Measurements from ENCODE around the gene POLR1A. TPM values are rescaled to one million over a fixed set of nuclear protein-coding genes. Genes with fewer than 3 reads are reported as not detected.

POLR1A gene
- polyA plus RNA-seq, 1 donor, result 14.6 TPM

- DNase-seq (ENCODE audit: low read depth), result no peak
These were observed 40.2 kb downstream of the POLR1A start for GRCh38 chr2:86065512-86065911.

GRCh38 chr2:86064006-86064405, 41.7 kb downstream of the POLR1A start:
- DNase-seq (ENCODE audit: low read depth), result no peak

GRCh38 chr2:86062043-86062442, 43.6 kb downstream of the POLR1A start:
- DNase-seq (ENCODE audit: low read depth), result no peak

DNA sequence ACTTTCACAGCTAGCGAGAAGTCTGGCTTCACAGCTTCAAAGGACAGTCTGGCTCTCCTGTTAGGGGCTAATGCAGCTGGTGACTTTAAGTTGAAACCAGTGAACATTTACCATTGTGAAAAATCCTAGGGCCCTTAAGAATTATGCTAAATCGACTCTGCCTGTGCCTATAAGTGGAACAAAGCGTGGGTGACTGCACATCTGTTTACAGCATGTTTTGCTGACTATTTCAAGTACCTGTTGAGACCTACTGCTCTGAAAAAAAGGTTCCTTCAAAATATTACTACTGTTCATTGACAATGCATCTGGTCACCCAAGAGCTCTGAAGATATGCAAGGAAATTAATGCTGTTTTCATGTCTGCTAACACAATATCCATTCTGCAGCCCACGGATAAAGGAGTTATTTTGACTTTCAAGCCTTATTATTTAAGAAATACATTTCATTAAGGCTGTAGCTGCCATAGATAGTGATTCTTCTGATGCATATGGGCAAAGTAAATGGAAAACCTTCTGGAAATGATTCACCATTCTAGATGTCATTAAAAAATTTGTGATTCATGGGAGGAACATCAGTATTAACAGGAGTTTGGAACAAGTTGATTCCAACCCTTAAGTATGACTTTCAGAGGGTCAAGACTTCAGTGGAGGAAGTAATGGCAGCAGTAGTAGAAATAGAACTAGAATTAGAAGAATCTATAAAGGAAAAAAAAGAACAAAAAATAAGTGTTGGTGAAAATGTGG, 48.9 kb downstream of the POLR1A start:
- DNase-seq (ENCODE audit: low read depth), result no peak

DNA sequence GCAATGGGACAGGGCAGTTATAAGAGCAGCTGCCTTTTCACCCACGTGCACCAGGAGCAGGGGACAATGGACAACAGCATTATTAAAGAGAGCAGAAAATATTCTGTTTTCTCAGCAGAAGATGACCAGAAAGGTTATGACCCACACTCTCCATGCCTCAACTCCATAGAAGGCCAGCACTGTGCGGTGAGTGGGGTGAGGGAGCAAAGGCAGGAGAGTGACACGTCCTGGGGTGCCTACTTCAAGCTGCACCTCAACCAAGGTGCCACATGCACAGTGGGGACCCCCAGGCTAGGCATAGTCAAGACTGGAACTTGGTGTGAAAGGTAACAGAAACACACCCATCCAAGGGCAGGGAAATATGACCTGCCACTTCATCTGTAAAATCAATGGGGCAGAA, 50.4 kb downstream of the POLR1A start:
- no peak for DNase-seq (ENCODE audit: low read depth)

- no peak for DNase-seq (ENCODE audit: low read depth)
These were observed 51.1 kb downstream of the POLR1A start for GRCh38 chr2:86054535-86055082.

GRCh38 chr2:86053166-86053565, 52.5 kb downstream of the POLR1A start:
- DNase-seq (ENCODE audit: low read depth), result no peak

DNA sequence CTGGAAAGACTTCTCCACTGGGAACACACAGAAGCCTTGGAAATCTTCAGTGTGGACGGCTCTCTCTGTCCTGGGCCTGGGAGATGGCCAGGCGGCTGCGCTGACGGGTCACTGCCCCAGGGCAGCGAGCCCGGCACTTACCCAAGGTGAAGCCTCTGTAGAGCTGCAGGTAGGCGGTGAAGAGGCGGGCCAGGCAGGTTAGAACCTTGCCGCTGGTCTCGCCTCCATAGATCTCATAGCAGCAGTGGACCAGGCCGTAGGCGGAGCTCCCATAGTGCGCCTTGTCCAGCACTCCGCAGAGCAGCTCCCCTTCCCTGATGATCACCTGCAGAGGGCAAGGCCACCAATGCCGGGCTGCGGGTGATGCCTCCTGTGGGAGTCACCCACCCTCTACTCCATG, 53.0 kb downstream of the POLR1A start:
- no peak for DNase-seq (ENCODE audit: low read depth)

DNA sequence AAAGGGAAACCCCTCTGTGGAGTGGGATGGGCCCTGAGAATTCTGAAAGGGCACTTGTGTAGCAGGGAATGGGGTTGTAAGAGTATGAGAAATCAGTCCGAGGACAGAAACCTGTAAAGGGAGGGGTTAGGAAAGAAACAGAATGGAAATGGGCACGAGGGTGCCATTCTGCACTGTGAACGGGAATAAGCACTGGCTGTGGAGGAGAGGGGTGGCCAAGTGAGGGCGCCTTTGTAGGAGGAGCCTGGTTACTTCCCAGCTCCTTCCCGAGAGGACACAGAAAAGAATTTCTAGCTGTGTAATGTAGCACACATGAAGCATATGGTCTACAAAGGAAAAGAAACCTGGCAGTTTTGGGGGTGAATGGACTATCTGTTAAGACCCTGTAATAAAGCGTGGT, 53.4 kb downstream of the POLR1A start:
- no peak for DNase-seq (ENCODE audit: low read depth)

DNA sequence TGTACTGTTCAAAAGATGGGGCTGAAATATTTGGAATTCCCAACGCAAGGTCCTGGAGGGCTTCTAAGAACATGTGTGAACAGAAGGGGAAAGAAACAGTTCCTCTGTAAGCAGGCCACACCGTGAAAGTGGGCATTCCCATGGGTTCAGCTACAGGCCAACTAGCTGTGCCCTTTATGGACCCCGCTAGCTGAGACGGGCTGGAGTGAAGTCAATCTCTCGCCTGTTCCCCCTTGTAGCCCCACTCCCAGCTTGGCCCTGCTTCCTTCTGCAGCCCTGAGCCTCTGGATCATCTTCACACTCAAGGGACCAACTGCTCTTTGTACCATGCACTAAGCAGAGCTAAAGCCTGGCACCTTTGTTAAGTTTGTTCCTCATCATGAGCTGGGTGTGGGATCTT, 55.4 kb downstream of the POLR1A start:
- DNase-seq (ENCODE audit: low read depth), result no peak

GRCh38 chr2:86049529-86049928, 56.2 kb downstream of the POLR1A start:
- no peak for DNase-seq (ENCODE audit: low read depth)

DNA sequence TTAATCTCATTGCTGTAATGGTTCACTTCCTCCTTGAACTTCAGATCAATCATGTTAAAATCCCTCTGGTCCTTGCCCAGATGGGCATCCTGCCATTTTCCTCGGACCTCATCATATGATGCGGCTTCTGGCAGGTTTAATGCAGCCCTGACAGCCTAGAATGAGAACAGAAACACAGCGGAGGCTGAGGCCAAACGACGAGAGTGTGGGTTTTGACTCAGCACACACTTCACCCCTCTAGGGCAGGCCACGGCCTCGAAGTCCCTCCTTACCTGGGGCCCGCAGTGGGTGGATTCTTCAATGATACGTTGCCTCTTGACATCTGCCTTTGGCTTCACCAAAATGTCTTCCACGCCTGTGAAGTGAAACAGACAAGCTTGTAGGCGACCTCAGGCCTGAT, 56.8 kb downstream of the POLR1A start:
- no peak for DNase-seq (ENCODE audit: low read depth)

- no peak for DNase-seq (ENCODE audit: low read depth)
These were observed 57.3 kb downstream of the POLR1A start for GRCh38 chr2:86048383-86048701.

DNA sequence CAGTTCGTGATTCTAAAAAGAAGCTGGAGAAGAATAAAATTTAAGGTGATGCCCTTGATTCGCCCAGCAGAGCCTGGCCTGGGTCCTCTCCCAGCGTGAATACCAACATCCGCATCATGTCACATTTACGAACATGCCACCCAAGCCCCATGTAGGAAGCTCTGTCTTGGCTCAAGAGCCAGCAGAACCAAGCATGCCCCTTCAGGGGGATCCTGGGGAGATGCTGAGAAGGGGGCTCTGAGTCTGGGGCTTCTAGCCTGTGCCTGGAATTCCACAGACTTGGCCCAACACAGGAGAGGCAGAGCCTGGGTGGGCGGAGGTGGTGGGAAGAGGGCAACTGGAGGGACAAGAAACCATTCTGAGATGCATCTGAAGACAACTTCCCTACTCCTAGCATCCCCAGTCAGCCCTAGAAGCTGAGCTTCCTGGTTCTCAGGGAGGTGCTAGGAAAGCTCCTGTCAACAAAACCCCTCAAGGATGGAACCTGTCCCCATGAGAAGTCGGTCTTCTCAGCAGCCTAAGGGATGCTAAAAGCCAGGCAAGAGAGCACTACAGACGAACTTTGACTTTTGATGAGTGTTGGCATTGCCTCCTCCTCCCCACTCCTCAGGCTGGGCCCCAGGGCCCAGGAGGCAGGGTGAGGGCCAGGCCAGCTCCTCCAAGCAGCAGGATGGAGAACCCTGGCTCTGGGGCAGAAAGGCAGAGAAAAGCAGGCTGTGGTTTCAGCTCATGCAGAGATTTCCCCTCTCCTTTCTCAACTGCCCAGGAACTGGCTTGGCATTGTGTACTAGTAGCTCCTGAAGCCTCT, 57.9 kb downstream of the POLR1A start:
- no peak for DNase-seq (ENCODE audit: low read depth)

GRCh38 chr2:86045541-86045940, 60.1 kb downstream of the POLR1A start:
- DNase-seq (ENCODE audit: low read depth), result no peak

- DNase-seq (ENCODE audit: low read depth), result no peak
These were observed 61.1 kb downstream of the POLR1A start for GRCh38 chr2:86044614-86045013.

- DNase-seq (ENCODE audit: low read depth), result no peak
These were observed 61.6 kb downstream of the POLR1A start for GRCh38 chr2:86044045-86044444.

- DNase-seq (ENCODE audit: low read depth), result no peak
These were observed 63.2 kb downstream of the POLR1A start for GRCh38 chr2:86042256-86043168.

- no peak for DNase-seq (ENCODE audit: low read depth)
These were observed 65.6 kb downstream of the POLR1A start for GRCh38 chr2:86039963-86040655.

DNA sequence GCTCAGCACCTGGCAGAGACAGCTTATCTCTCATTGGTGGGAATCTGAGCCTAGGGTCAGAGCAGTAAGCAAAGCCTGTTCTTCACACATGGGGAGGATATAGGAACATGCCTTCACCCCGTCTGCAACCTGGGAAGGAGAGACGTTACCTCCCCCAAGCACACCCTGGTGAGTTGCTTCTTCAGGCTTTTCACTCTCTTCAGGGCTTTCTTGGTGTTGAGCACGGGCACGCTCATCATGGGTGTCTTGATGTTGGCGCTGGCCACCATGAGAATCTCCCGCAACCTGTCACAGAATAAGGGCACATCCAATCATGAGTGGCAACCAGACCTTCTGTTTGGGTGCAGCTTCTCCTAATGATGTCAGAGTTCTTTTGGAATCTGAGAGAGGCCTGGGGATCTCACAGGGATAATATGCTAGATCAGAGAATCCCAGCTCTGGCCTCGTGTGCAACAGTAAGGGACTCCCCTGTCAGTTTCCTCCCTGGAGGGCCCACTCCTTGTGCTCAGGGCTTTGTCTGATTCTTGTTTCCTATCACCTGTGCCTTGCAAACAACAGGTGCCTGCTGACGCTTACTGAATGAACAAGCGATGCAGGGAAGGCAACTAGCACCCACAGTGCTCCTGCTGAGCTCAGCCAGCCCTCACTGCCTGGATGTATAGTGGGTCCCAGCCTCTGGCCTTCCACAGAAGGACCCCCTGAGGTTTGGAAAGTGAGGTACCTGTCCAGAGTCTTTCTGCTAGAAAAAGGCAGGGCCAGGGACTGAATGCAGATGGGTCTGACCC, 66.3 kb downstream of the POLR1A start:
- no peak for DNase-seq (ENCODE audit: low read depth)

Data from forelimb muscle (tissue), 1 donor.